Measurements from ENCODE around the gene RAB11FIP4. TPM values are rescaled to one million over a fixed set of nuclear protein-coding genes. Genes with fewer than 3 reads are reported as not detected.

The RAB11FIP4 gene
- total and polyA plus RNA-seq, 4 donors: 5.2 to 19.1 (median 12.8) TPM

DNA sequence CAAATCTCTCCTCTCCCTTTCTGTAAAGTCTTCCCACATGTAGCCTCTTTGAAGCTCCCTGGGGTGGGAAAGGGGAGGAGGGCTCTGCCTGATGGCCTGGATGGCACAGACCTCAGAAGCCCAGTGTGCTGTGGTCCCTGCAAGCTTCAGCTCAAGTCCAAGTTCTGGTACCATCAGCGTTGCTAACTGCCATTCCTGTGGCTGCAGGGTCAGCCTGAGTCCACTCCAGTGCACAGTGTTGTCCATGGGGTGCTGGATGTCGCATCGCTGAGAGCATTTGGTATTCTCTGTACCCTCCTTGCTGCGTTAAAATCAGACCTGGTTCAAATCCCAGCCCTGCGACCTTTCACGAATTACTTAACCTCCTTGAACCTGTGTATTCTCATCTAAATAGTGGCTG, 105.1 kb downstream of the RAB11FIP4 start:
- 91% methylated on average over 6 of the region's 6 CpGs for WGBS, 2 donors
- ATAC-seq (ENCODE audit: insufficient read depth, low FRiP score) (no peak), DNase-seq (no peak)
- Histone ChIP-seq H3K4me3 (no peak overlapping the region), H3K9ac (ENCODE audit: insufficient read depth in 1 of 2, low read length in 2 of 2) (no peak overlapping the region), H3K27ac (ENCODE audit: low read depth in 1 of 2, low read length in 1 of 2) (no peak overlapping the region), H3K4me1 (ENCODE audit: control insufficient read depth in 5 of 5, insufficient read depth in 5 of 5, low read length in 5 of 5) (peaks cover 0 to 10% (median 6%) of the 10 kb centered on the region in 5 donors), H3K9me3 (ENCODE audit: control insufficient read depth in 4 of 4, insufficient read depth in 3 of 4, low read length in 3 of 4) (no peaks in the 10 kb centered on the region), H3K36me3 (ENCODE audit: control insufficient read depth in 4 of 4, insufficient read depth in 4 of 4, low read length in 4 of 4) (no peaks in the 10 kb centered on the region), H3K27me3 (ENCODE audit: control insufficient read depth in 3 of 3, insufficient read depth in 3 of 3, low read length in 2 of 3) (no peaks in the 10 kb centered on the region)
- TF ChIP-seq, protein P1, sequence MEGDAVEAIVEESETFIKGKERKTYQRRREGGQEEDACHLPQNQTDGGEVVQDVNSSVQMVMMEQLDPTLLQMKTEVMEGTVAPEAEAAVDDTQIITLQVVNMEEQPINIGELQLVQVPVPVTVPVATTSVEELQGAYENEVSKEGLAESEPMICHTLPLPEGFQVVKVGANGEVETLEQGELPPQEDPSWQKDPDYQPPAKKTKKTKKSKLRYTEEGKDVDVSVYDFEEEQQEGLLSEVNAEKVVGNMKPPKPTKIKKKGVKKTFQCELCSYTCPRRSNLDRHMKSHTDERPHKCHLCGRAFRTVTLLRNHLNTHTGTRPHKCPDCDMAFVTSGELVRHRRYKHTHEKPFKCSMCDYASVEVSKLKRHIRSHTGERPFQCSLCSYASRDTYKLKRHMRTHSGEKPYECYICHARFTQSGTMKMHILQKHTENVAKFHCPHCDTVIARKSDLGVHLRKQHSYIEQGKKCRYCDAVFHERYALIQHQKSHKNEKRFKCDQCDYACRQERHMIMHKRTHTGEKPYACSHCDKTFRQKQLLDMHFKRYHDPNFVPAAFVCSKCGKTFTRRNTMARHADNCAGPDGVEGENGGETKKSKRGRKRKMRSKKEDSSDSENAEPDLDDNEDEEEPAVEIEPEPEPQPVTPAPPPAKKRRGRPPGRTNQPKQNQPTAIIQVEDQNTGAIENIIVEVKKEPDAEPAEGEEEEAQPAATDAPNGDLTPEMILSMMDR (IDR thresholded peaks at IDR 0.05; ENCODE audit: control extremely low read depth, extremely low read depth): no peak

DNA sequence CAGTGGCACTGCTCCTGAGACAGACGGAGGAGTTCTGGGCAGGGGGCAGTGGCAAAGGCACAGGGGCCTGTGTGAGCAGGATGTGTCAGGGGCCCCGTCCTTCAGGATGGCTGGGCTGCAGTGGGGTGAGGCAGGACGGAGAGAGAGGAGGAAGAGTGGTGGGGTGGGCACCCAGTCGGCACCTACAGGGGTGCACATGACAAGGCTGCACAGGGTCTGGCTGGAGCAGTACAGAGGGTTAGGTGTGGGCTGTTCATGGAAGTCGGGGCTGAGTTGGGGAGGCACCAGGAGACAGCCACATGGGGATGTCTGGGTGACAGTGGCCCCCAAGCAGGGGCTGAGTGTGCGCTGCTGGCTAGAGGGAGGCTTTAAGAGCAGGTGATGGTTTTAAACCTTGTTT, 106.0 kb downstream of the RAB11FIP4 start:
- Histone ChIP-seq H3K27ac (ENCODE audit: low read depth in 1 of 2, low read length in 1 of 2) (no peak overlapping the region), H3K9ac (ENCODE audit: insufficient read depth in 1 of 2, low read length in 2 of 2) (no peak overlapping the region), H3K4me3 (no peak overlapping the region), H3K27me3 (ENCODE audit: control insufficient read depth in 3 of 3, insufficient read depth in 3 of 3, low read length in 2 of 3) (no peaks in the 10 kb centered on the region), H3K9me3 (ENCODE audit: control insufficient read depth in 4 of 4, insufficient read depth in 3 of 4, low read length in 3 of 4) (no peaks in the 10 kb centered on the region), H3K4me1 (ENCODE audit: control insufficient read depth in 5 of 5, insufficient read depth in 5 of 5, low read length in 5 of 5) (peaks cover 0 to 10% (median 6%) of the 10 kb centered on the region in 5 donors), H3K36me3 (ENCODE audit: control insufficient read depth in 4 of 4, insufficient read depth in 4 of 4, low read length in 4 of 4) (no peaks in the 10 kb centered on the region)
- WGBS, 2 donors: 88 to 89% methylated on average over 6 of the region's 6 CpGs
- TF ChIP-seq, protein P1 (IDR thresholded peaks at IDR 0.05; ENCODE audit: control extremely low read depth, extremely low read depth): no peak
- DNase-seq (no peak), ATAC-seq (ENCODE audit: insufficient read depth, low FRiP score) (no peak)

DNA sequence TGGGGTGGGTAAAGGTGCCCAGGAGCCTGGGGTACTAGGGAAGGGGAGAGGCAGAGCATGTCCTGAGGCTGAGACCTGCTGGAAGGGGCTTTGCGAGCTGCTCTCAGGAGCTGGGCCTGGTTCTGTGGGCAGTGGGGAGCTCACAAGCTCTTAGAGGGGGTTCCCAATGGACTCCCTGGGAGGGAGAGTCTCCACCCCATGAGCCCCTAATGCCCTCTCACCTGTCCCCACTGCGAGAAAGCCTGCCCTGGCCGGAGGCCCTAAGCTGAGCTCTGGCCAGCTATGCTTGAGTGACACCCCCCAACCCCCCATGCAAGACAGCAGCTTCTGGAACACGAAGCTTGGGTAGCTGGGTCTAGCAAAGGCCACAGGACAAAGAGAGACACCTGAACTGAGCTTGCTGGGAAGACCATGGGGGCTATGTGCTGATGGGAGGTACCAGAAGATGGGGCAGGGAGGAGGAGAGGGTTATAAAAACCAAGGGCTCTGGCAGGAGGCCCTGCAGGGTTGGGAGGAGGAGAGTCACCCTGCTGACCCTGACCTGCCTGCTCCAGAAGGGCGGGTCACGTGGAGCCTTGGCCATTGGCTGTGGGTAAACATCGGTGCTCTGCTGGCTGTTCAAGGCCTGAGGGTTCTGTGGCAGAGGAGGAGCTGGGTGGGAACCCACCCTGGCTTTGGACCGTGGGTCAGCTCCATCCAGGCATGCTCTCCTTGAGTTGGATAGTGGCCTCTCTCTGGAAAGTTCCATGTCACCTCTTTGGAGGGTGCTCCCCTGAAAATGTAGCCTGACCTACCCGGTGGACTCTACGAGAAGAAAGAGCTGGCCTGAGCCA, 106.7 kb downstream of the RAB11FIP4 start:
- H3K27me3 ChIP-seq (ENCODE audit: control insufficient read depth in 3 of 3, insufficient read depth in 3 of 3, low read length in 2 of 3): no peaks in the 10 kb centered on the region
- no peaks in the 10 kb centered on the region for H3K36me3 ChIP-seq (ENCODE audit: control insufficient read depth in 4 of 4, insufficient read depth in 4 of 4, low read length in 4 of 4)
- ATAC-seq (ENCODE audit: insufficient read depth, low FRiP score) (no peak), DNase-seq (no peak)
- no peaks in the 10 kb centered on the region for H3K9me3 ChIP-seq (ENCODE audit: control insufficient read depth in 4 of 4, insufficient read depth in 3 of 4, low read length in 3 of 4)
- H3K9ac ChIP-seq (ENCODE audit: insufficient read depth in 1 of 2, low read length in 2 of 2): no peak overlapping the region
- H3K4me3 ChIP-seq: no peak overlapping the region
- H3K27ac ChIP-seq (ENCODE audit: low read depth in 1 of 2, low read length in 1 of 2): no peak overlapping the region
- peaks cover 0 to 8% (median 6%) of the 10 kb centered on the region in 5 donors for H3K4me1 ChIP-seq (ENCODE audit: control insufficient read depth in 5 of 5, insufficient read depth in 5 of 5, low read length in 5 of 5)
- TF ChIP-seq, protein P1 (IDR thresholded peaks at IDR 0.05; ENCODE audit: control extremely low read depth, extremely low read depth): no peak
- 86 to 94% methylated on average over 10 of the region's 10 CpGs for WGBS, 2 donors

All from lung (tissue), 12 donors.